K562 (cell line): ENCODE data around the gene FOLR2. TPM values are rescaled to one million over a fixed set of nuclear protein-coding genes. Genes with fewer than 3 reads are reported as not detected.

Experiments used
- ATF3 ChIP-seq, 2 experiments: fragments of 450-650 bp in 1 of 2; sonication (generic) in 1 of 2; formaldehyde crosslinking in 1 of 2; IDR thresholded peaks in 1 of 2; conservative IDR thresholded peaks in 1 of 2; 2 replicates each; pipeline versions ENCODE4 v1.6.1 to v1.8.1; 2016 to 2023; ENCODE audit warnings: mild to moderate bottlenecking in 2 of 2, moderate library complexity in 2 of 2, inconsistent platforms in 1 of 2, missing genetic modification reagents in 1 of 2
- BCLAF1 ChIP-seq, 2 experiments: fragments of 450-650 bp in 1 of 2; IDR thresholded peaks; 2 replicates each; pipeline ENCODE4 v1.6.1; 2011 to 2017; ENCODE audit warnings: low read depth in 2 of 2, antibody characterized with exemption in 1 of 2, borderline replicate concordance in 1 of 2, low read length in 1 of 2, mild to moderate bottlenecking in 1 of 2, mixed read lengths in 1 of 2; ENCODE audit not compliant: control insufficient read depth in 1 of 2
- CAMTA2 ChIP-seq: fragments of 250-450 bp; sonication (Bioruptor Pico); conservative IDR thresholded peaks from 2 replicates; pipeline ENCODE4 v1.5.1; 2022
- CBX3 ChIP-seq, 2 experiments: IDR thresholded peaks; 1 replicate in 1 of 2; 2 replicates in 1 of 2; pipeline ENCODE4 v1.6.1; 2012; ENCODE audit warnings: inconsistent platforms in 2 of 2, low read length in 2 of 2, borderline replicate concordance in 1 of 2, control low read depth in 1 of 2
- CCAR2 ChIP-seq: fragments of 200-400 bp; formaldehyde crosslinking; IDR thresholded peaks from 2 replicates; pipeline ENCODE4 v1.6.1; 2017; ENCODE audit warnings: mild to moderate bottlenecking, low read depth, low read length
- EP400 ChIP-seq: fragments of 450-650 bp; IDR thresholded peaks from 2 replicates; pipeline ENCODE4 v1.6.1; 2017; ENCODE audit warnings: antibody characterized with exemption, mild to moderate bottlenecking, moderate library complexity
- FOXK2 ChIP-seq, 2 experiments: fragments of 450-650 bp; IDR thresholded peaks in 1 of 2; conservative IDR thresholded peaks in 1 of 2; 2 replicates each; pipeline ENCODE4 v1.6.1; 2016; ENCODE audit warnings: low read depth in 2 of 2, mild to moderate bottlenecking in 1 of 2
- HBP1 ChIP-seq: fragments of 450-650 bp; formaldehyde crosslinking; IDR thresholded peaks from 2 replicates; pipeline ENCODE4 v1.4.0; 2022; ENCODE audit warnings: missing genetic modification characterization
- HDAC8 ChIP-seq: fragments of 450-650 bp; IDR thresholded peaks from 2 replicates; pipeline ENCODE4 v1.6.1; 2016; ENCODE audit warnings: mild to moderate bottlenecking, missing genetic modification characterization, moderate library complexity, missing compliant biosample characterization
- HINFP ChIP-seq: fragments of 450-650 bp; conservative IDR thresholded peaks from 2 replicates; pipeline ENCODE4 v1.6.1; 2016; ENCODE audit warnings: missing genetic modification characterization, low read depth, mild to moderate bottlenecking, control low read depth, missing compliant biosample characterization
- KAT7 ChIP-seq: sonication (generic); formaldehyde crosslinking; IDR thresholded peaks from 2 replicates; pipeline ENCODE4 v1.8.0; 2022; ENCODE audit warnings: missing genetic modification reagents, mild to moderate bottlenecking, borderline replicate concordance
- KDM4B ChIP-seq, 2 experiments: fragments of 450-650 bp in 1 of 2; sonication (generic) in 1 of 2; IDR thresholded peaks; 2 replicates each; pipeline ENCODE4 v1.6.1; 2016 to 2017; ENCODE audit warnings: borderline replicate concordance in 2 of 2, antibody characterized with exemption in 1 of 2, low read depth in 1 of 2, mild to moderate bottlenecking in 1 of 2
- MCM5 ChIP-seq: fragments of 450-650 bp; IDR thresholded peaks from 2 replicates; pipeline ENCODE4 v1.6.1; 2016; ENCODE audit warnings: low read depth
- PHF20 ChIP-seq: fragments of 450-650 bp; IDR thresholded peaks from 2 replicates; pipeline ENCODE4 v1.6.1; 2018; ENCODE audit not compliant: partially characterized antibody
- PHTF2 ChIP-seq: fragments of 250-450 bp; sonication (Bioruptor Pico); IDR thresholded peaks from 2 replicates; pipeline ENCODE4 v1.5.0; 2021; ENCODE audit warnings: mild to moderate bottlenecking
- TAF15 ChIP-seq: fragments of 200-400 bp; formaldehyde crosslinking; IDR thresholded peaks from 2 replicates; pipeline ENCODE4 v1.6.1; 2017; ENCODE audit warnings: mild to moderate bottlenecking, low read depth, low read length, moderate library complexity
- TCF7L2 ChIP-seq: fragments of 150-350 bp; IDR thresholded peaks from 2 replicates; pipeline ENCODE4 v1.6.1; 2016; ENCODE audit warnings: low read depth, mild to moderate bottlenecking, low read length, moderate library complexity
- ZBTB7A ChIP-seq: IDR thresholded peaks from 2 replicates; pipeline ENCODE4 v1.6.1; 2011; ENCODE audit warnings: low read depth, mild to moderate bottlenecking, low read length, moderate library complexity, borderline replicate concordance; ENCODE audit not compliant: control insufficient read depth
- ZNF24 ChIP-seq: fragments of 450-650 bp; IDR thresholded peaks from 2 replicates; pipeline ENCODE4 v1.6.1; 2016
- ZNF282 ChIP-seq: sonication (generic); formaldehyde crosslinking; IDR thresholded peaks from 2 replicates; pipeline ENCODE4 v1.8.1; 2023; ENCODE audit warnings: missing genetic modification reagents
- ZNF785 ChIP-seq: fragments of 250-450 bp; sonication (Bioruptor Pico); IDR thresholded peaks from 2 replicates; pipeline ENCODE4 v1.4.0; 2020; ENCODE audit warnings: mild to moderate bottlenecking
- polyA plus RNA-seq, 8 experiments: library from polyadenylated mRNA; depleted of rRNA in 4 of 8; stranded (reverse) in 5 of 8; unstranded in 3 of 8; fragments of >200 nt; fragmentation: Nextera tagmentation in 2 of 8; fragmentation: Illumina TruSeq in 1 of 8; extraction: Ambion mirVana in 2 of 8; extraction: Trizol in 1 of 8; gene quantifications; 2 replicates each; pipeline versions ENCODE4 v1.2.1 to v1.2.3, GENCODE V29; 2011 to 2014; ENCODE audit warnings: inconsistent platforms in 1 of 8, missing spikeins in 1 of 8
- total RNA-seq, 7 experiments: library from RNA; depleted of rRNA in 6 of 7; stranded (reverse); fragments of >200 nt in 6 of 7; fragmentation: Illumina TruSeq in 2 of 7; extraction: Trizol in 2 of 7; gene quantifications; 2 replicates each; pipeline versions ENCODE4 v1.2.1 to v1.2.3, GENCODE V29; 2011 to 2021; ENCODE audit warnings: low replicate concordance in 1 of 7

Gene FOLR2
- total and polyA plus RNA-seq, 9 of the 15 experiments (the other 6 are each of a cell fraction or from before 2014, with no cell fraction given), result 0.27 TPM; not detected in 8

GRCh38 chr11:72222907-72223614 is 6.5 kb downstream of the FOLR2 start (continued):
- TF ChIP-seq CCAR2 (no peak), EP400 (peak; percentile 40), CBX3 (IDR thresholded peaks at IDR 0.05; ENCODE audit: borderline replicate concordance in 1 of 2, low read length in 2 of 2) (no peak), TCF7L2 (no peak), CAMTA2 (CRISPR knock-in tag) (no peak), BCLAF1 (IDR thresholded peaks at IDR 0.05; ENCODE audit: borderline replicate concordance in 1 of 2, control insufficient read depth in 1 of 2, low read depth in 2 of 2, low read length in 1 of 2) (no peak; a peak in 1 of 4 replicates), HINFP (tag) (no peak), ZNF24 (no peak), ZNF282 (no peak), PHF20 (no peak), ATF3 (IDR thresholded peaks at IDR 0.05) (no peak), ATF3 (CRISPR knock-in tag; conservative IDR thresholded peaks at IDR 0.05) (no peak), HBP1 (CRISPR knock-in tag) (no peak), ZBTB7A (peak; percentile 99), HDAC8 (tag) (no peak), TAF15 (no peak), KDM4B (IDR thresholded peaks at IDR 0.05; ENCODE audit: borderline replicate concordance in 2 of 2, low read depth in 1 of 2) (no peak), PHTF2 (CRISPR knock-in tag) (no peak), FOXK2 (conservative IDR thresholded peaks at IDR 0.05 in 1 of 2, IDR thresholded peaks at IDR 0.05 in 1 of 2; ENCODE audit: low read depth in 2 of 2) (no peak), ZNF785 (CRISPR knock-in tag) (no peak), MCM5 (no peak), KAT7 (CRISPR knock-in tag) (0 out of 2 replicates have a peak, but pooled peaks have one; percentile 35)
